ENCODE data around the gene GABRG3.
"Not testable (repeated sequence)": the region's sequence is repeated elsewhere in the genome, so short reads cannot be mapped to it uniquely, and the experiment has no call there.

Gene GABRG3

DNA sequence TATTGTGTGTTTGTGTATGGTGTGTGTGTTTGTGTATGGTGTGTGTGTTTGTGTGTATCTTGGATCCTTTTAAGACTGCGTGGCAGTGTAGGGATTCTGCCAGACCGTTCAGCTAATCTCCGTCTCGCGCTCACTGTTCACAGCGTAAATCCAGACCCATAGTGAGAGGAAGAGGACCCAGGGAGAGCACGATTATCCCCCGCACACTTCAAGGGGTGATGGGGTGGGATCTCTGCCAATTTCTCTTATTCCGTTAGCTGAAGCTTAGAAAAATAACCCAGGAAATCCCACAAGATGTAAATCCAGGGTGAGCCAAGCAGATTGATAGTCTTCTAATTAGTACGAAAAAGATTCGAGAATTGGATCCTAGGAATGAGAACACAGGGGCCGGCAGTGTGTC, 381.2 kb downstream of the GABRG3 start:
- no peak for DNase-seq
- in situ Hi-C loops (cut with MboI; ENCODE audit: low pct_unique_long_range_greater_than_20kb, low sequenced_read_pairs), result no loop called here

GRCh38 chr15:27353856-27354255, 382.9 kb downstream of the GABRG3 start:
- in situ Hi-C loops (cut with MboI; ENCODE audit: low pct_unique_long_range_greater_than_20kb, low sequenced_read_pairs), result no loop called here
- DNase-seq, result no peak

GRCh38 chr15:27358751-27359434, 387.9 kb downstream of the GABRG3 start:
- in situ Hi-C loops (cut with MboI; ENCODE audit: low pct_unique_long_range_greater_than_20kb, low sequenced_read_pairs), result no loop called here
- peak; percentile 14 for DNase-seq

DNA sequence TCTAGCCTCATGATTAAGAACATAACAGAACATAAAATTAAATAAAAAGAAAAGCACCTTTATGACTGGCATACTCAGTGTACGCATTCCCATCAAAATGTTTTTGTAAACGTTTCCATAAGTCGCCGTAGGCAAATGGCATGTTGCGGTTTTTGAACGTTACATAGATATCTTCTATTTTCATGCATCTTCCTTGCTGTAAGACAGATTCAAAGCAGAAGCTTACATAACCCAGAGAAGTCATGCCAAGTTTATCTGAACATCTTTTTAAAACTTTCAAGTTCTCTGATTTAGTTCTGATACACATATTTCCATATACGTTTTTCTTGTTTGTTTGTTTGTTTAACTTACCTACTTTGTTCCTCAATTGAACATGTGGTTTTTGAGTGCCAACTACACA, 388.6 kb downstream of the GABRG3 start:
- no peak for DNase-seq
- in situ Hi-C loops (cut with MboI; ENCODE audit: low pct_unique_long_range_greater_than_20kb, low sequenced_read_pairs), result no loop called here

- no peak for DNase-seq
- in situ Hi-C loops (cut with MboI; ENCODE audit: low pct_unique_long_range_greater_than_20kb, low sequenced_read_pairs), result no loop called here
Observed at GRCh38 chr15:27360316-27360715, 389.3 kb downstream of the GABRG3 start.

GRCh38 chr15:27361438-27361837, 390.5 kb downstream of the GABRG3 start:
- in situ Hi-C loops (cut with MboI; ENCODE audit: low pct_unique_long_range_greater_than_20kb, low sequenced_read_pairs), result no loop called here

DNA sequence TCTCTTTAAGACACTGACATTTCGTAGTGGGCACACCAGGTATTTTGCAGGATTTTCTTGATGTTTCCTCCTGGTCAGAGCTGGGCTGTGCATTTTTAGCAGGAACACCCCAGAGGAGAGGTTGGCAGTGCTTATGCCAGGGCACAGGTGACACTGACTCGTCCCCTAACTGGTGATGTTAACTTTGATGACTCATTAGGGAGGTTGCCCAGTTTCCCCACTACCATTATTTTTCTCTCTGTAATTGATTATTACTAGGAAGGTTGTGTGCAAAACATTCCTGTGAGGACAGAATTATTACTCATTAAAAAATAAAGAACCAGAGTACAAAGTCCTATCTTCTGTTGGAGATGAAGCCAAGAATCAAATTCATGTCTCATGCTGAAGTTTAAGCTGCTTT, 394.5 kb downstream of the GABRG3 start:
- in situ Hi-C loops (cut with MboI; ENCODE audit: low pct_unique_long_range_greater_than_20kb, low sequenced_read_pairs), result no loop called here
- no peak for DNase-seq

More at GRCh38 chr15:27361438-27361837, 390.5 kb downstream of the GABRG3 start:
- no peak for DNase-seq

- in situ Hi-C loops (cut with MboI; ENCODE audit: low pct_unique_long_range_greater_than_20kb, low sequenced_read_pairs), result not testable (repeated sequence)
Observed at GRCh38 chr15:27377391-27377790, 406.4 kb downstream of the GABRG3 start.

DNA sequence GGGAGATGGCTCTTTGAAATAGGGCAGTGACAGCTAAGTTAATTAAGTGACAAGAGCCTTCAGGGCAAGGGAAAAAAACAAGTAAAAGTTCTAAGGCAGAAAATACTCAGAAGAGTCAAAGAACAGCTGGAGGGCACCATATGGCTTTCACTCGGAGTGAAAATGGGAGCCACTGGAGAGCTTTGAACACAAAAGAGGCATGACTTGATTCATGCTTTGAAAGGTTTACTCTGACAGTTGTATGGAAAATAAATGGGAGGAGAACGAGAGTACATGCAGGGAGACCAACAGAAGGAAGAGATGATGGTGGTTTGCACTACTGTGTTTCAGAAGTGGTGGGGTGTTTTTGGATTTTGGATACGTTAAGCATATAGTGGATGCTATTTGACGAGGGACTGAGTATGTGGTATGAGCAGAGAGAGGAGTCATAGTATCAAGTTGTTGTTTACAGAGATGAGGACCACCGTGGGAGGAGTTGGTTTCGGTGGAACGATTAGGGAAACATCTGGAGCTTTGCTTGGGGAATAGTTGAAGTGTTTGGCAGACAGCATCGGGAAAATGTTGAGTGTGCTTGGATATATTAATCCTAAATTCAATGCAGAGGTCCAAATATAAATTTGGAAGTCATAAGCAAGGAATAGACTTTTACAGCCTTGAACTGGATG, 411.5 kb downstream of the GABRG3 start:
- in situ Hi-C loops (cut with MboI; ENCODE audit: low pct_unique_long_range_greater_than_20kb, low sequenced_read_pairs), result no loop called here
- no peak for DNase-seq

More at GRCh38 chr15:27377391-27377790, 406.4 kb downstream of the GABRG3 start:
- DNase-seq, result not testable (repeated sequence)

DNA sequence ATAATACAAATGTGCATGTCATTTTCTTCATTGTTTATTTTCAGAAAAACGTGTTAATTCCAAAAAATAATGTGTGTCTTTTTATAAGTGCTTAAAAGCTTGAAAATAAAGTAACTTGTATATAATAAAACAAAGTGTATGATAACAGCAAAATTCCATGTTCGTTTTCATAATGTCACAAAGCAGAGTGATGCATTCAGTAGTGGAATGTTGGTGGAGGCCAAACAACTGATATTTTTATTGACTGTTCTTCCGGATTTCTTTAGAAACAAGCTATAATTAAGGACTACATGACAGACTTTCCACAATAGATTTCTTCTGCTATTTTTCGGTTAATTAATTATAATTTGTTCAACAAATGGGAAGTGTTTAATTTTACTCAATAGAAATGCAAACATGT, 412.7 kb downstream of the GABRG3 start:
- in situ Hi-C loops (cut with MboI; ENCODE audit: low pct_unique_long_range_greater_than_20kb, low sequenced_read_pairs), result no loop called here
- no peak for DNase-seq

DNA sequence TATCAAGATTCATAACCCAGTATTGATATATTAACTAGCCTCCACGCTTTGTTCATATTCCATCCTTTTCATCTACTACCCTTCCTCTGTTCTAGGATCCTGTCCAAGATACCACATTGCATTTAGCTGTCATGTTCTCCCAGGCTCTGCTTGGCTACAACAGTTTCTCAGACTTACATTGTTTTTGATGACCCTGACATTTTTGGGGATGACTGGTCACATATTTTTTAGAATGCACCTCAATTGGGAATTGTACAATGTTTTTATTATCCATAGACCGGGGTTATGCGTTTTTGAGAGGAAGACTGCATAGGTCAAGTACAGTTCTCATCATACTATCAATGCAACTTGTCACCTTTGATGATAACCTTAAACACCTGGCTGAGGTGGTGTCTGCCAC, 421.2 kb downstream of the GABRG3 start:
- DNase-seq, result no peak
- in situ Hi-C loops (cut with MboI; ENCODE audit: low pct_unique_long_range_greater_than_20kb, low sequenced_read_pairs), result no loop called here

DNA sequence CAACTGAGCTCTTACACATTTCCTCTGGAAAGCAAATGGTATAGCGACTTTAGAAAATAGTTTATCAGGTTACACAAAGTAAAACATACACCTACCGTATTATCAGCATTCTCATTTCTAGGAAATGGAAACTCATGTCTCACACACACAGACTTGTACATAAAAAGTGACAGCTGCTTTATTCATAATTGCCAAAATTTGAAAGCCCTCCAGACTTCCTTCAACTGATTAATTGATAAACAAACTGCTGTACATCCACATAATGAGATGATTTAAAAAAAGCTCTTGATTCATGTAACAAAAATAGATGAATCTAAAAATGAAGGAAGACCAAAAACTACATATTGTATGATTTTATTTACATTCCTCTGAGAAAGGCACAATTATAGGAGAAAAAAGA, 425.5 kb downstream of the GABRG3 start:
- in situ Hi-C loops (cut with MboI; ENCODE audit: low pct_unique_long_range_greater_than_20kb, low sequenced_read_pairs), result no loop called here
- no peak for DNase-seq

DNA sequence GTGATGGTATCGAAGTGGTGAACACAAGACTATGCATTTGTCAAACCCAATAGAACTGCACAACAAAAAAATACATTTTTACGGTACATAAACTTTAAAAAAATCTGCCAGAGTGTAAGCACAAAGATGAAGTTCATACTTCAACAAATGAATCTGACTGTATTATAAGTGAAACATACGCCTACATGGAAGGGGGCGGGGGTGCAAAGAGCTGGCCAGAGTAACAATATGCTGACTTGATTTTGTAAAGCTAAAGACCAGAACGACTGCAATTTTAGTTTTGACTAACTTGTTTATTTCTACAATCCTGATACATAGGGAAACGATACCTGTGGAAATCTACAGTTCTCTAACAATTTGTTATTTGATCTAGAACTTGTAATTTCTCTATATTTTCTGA, 426.0 kb downstream of the GABRG3 start:
- in situ Hi-C loops (cut with MboI; ENCODE audit: low pct_unique_long_range_greater_than_20kb, low sequenced_read_pairs), result no loop called here

GRCh38 chr15:27398631-27399161, 427.7 kb downstream of the GABRG3 start:
- in situ Hi-C loops (cut with MboI; ENCODE audit: low pct_unique_long_range_greater_than_20kb, low sequenced_read_pairs), result no loop called here
- no peak for DNase-seq

More for the DNA sequence above, 426.0 kb downstream of the GABRG3 start:
- no peak for DNase-seq

DNA sequence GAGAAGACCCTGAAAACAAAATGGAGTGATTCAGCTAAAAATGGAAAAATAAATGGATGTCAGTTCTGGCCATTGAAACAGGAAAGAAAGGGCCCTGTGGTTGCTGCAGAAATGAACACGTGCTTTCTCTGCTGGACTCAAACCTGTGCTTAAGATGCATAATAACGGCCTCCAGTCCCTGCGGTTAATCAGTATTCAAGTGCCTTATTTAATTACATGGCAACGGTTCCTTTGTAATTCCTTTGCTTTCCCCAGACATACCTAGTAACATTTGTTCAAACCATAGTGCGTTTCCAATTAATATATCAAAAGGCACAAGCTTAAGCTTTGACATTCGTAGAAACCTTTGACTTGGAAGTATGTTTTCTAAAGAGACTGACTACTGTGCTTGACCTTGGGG, 428.3 kb downstream of the GABRG3 start:
- in situ Hi-C loops (cut with MboI; ENCODE audit: low pct_unique_long_range_greater_than_20kb, low sequenced_read_pairs), result no loop called here
- no peak for DNase-seq

DNA sequence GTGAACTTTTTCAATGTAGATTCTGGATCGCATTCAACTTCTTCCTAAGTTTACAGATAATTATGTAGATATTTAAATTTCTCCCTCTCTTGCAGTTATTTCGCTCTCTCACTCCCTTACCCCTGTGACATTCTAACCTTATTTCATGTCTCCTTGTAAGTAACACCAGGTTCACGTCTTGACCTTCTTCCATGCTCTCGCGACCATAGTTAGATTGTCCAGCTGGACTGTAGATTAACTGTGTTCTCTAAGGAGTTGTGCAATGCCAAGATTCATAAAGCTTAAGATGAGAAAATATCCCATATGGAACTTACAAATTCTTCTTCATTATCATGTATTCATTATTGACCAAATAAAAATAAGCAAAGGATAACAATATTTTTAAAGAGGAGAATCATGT, 430.5 kb downstream of the GABRG3 start:
- in situ Hi-C loops (cut with MboI; ENCODE audit: low pct_unique_long_range_greater_than_20kb, low sequenced_read_pairs), result no loop called here
- DNase-seq, result no peak

- in situ Hi-C loops (cut with MboI; ENCODE audit: low pct_unique_long_range_greater_than_20kb, low sequenced_read_pairs), result no loop called here
- DNase-seq, result no peak
Observed at GRCh38 chr15:27408428-27408827, 437.4 kb downstream of the GABRG3 start.

- in situ Hi-C loops (cut with MboI; ENCODE audit: low pct_unique_long_range_greater_than_20kb, low sequenced_read_pairs), result no loop called here
- no peak for DNase-seq
Observed at GRCh38 chr15:27410996-27411605, 440.1 kb downstream of the GABRG3 start.

DNA sequence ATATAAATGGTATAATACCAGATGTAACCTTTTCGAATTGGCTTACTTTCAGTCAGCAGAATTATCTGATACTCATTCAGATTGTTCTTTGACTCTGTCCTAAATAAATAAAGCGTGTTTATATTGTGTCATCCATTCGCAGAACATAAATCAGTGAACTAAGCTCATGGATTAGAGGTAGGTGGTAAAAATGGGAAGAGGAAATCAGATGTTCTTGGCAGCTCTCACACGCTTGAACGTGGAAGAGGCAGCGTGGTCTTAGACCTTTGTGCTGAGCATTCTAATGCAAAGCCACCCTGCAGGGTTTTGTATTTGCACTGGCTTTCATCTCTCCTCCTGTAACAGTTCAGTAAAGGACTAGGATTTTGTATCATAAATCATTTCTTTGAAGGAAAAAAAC, 441.4 kb downstream of the GABRG3 start:
- in situ Hi-C loops (cut with MboI; ENCODE audit: low pct_unique_long_range_greater_than_20kb, low sequenced_read_pairs), result no loop called here
- no peak for DNase-seq

- DNase-seq, result no peak
- in situ Hi-C loops (cut with MboI; ENCODE audit: low pct_unique_long_range_greater_than_20kb, low sequenced_read_pairs), result no loop called here
Observed at GRCh38 chr15:27414168-27414870, 443.3 kb downstream of the GABRG3 start.

Measured in KBM-7 (cell line).